H1 (cell line): ENCODE data around the gene CPNE5. TPM values are rescaled to one million over a fixed set of nuclear protein-coding genes. Genes with fewer than 3 reads are reported as not detected.

Experiments used
- CTCF ChIA-PET: fragments of 300-600 bp; sonication (Branson Sonifier 250); formaldehyde crosslinking; loops from one replicate; lab custom pipeline; 2021; ENCODE audit not compliant: partially characterized antibody; lab: Charles Lee
- POLR2A ChIA-PET: fragments of 300-600 bp; sonication (Branson Sonifier 250); formaldehyde crosslinking; loops from one replicate; lab custom pipeline; 2021; ENCODE audit warnings: inconsistent platforms; ENCODE audit not compliant: partially characterized antibody; lab: Charles Lee
- DNase-seq, 2 experiments: peaks; one replicate each; pipeline versions ENCODE4 v3.0.0 to v3.0.0-alpha.2; 2010 to 2022; ENCODE audit warnings: low spot score in 2 of 2, low read depth in 1 of 2, mixed read lengths in 1 of 2
- FAIRE-seq: peaks from 2 replicates; lab custom pipeline; 2011; peaks lifted over from hg19 to GRCh38; lab: Jason Lieb, UNC
- H2AFZ ChIP-seq: 2 replicates; pipeline ENCODE4 v1.8.1; 2012; ENCODE audit warnings: low read length, inconsistent platforms
- H2AK5ac ChIP-seq: 2 replicates; pipeline ENCODE4 v1.6.1; 2013; ENCODE audit warnings: low read depth, low read length
- H2BK120ac ChIP-seq: replicated peaks from 2 replicates; pipeline ENCODE3; 2013; ENCODE audit warnings: low read depth, low read length, inconsistent platforms
- H2BK12ac ChIP-seq: 2 replicates; pipeline ENCODE4 v1.6.1; 2013; ENCODE audit warnings: low read depth, low read length
- H2BK15ac ChIP-seq: 2 replicates; pipeline ENCODE4 v1.6.1; 2013; ENCODE audit warnings: low read length
- H2BK20ac ChIP-seq: 2 replicates; pipeline ENCODE4 v1.6.1; 2013; ENCODE audit warnings: low read length
- H2BK5ac ChIP-seq: 2 replicates; pipeline ENCODE4 v1.6.1; 2013; ENCODE audit warnings: low read depth, low read length
- H3K14ac ChIP-seq: 2 replicates; pipeline ENCODE4 v1.6.1; 2013; ENCODE audit warnings: inconsistent platforms; ENCODE audit not compliant: insufficient read length
- H3K18ac ChIP-seq: 2 replicates; pipeline ENCODE4 v1.6.1; 2013; ENCODE audit warnings: low read length; ENCODE audit errors: extremely low read depth
- H3K23ac ChIP-seq: 2 replicates; pipeline ENCODE4 v1.6.1; 2013; ENCODE audit warnings: inconsistent platforms; ENCODE audit not compliant: insufficient read length
- H3K23me2 ChIP-seq: 2 replicates; pipeline ENCODE4 v1.6.1; 2013; ENCODE audit warnings: low read depth, low read length
- H3K27ac ChIP-seq: 2 replicates; pipeline ENCODE4 v1.6.1; 2011; ENCODE audit warnings: low read depth, low read length, inconsistent platforms
- H3K27me3 ChIP-seq, 4 experiments: replicated peaks in 1 of 4; 1 replicate in 1 of 4; 2 replicates in 3 of 4; pipeline versions ENCODE4 v1.6.1 to v1.8.1; 2011 to 2013; ENCODE audit warnings: low read length in 3 of 4, mild to moderate bottlenecking in 3 of 4, inconsistent platforms in 2 of 4, mixed read lengths in 2 of 4, moderate library complexity in 1 of 4; ENCODE audit not compliant: control insufficient read depth in 3 of 4, insufficient read depth in 3 of 4; ENCODE audit errors: extremely low read depth in 1 of 4
- H3K36me3 ChIP-seq, 4 experiments: 2 replicates each; pipeline versions ENCODE4 v1.6.1 to v1.8.1; 2011 to 2013; ENCODE audit warnings: mild to moderate bottlenecking in 4 of 4, low read length in 3 of 4, moderate library complexity in 2 of 4, control low read depth in 1 of 4, inconsistent platforms in 1 of 4; ENCODE audit not compliant: insufficient read depth in 4 of 4, control insufficient read depth in 2 of 4
- H3K4ac ChIP-seq: replicated peaks from 2 replicates; pipeline ENCODE3; 2013; ENCODE audit warnings: low read length, low read depth, mixed read lengths, inconsistent platforms; ENCODE audit not compliant: insufficient read length
- H3K4me1 ChIP-seq, 4 experiments: replicated peaks in 1 of 4; 1 replicate in 1 of 4; 2 replicates in 3 of 4; pipeline versions ENCODE4 v1.6.1 to v1.8.1; 2011 to 2013; ENCODE audit warnings: low read length in 3 of 4, inconsistent platforms in 2 of 4, mixed read lengths in 1 of 4; ENCODE audit not compliant: insufficient read depth in 4 of 4, control insufficient read depth in 3 of 4
- H3K4me2 ChIP-seq, 2 experiments: 2 replicates each; pipeline versions ENCODE4 v1.6.1 to v1.8.1; 2011 to 2013; ENCODE audit warnings: low read depth in 2 of 2, low read length in 2 of 2, control low read depth in 1 of 2, inconsistent platforms in 1 of 2, mild to moderate bottlenecking in 1 of 2; ENCODE audit not compliant: insufficient read depth in 1 of 2
- H3K4me3 ChIP-seq, 4 experiments: fragments of 200-600, 300-600 bp in 1 of 4; sonication (generic), shearing (Covaris generic), sonication (Bioruptor Twin) in 1 of 4; 2 replicates each; pipeline versions ENCODE4 v1.5.1 to v1.8.1; 2011 to 2016; ENCODE audit warnings: low read length in 4 of 4, low read depth in 3 of 4, control low read depth in 2 of 4, inconsistent platforms in 2 of 4, mild to moderate bottlenecking in 2 of 4, mixed read lengths in 1 of 4, moderate library complexity in 1 of 4; ENCODE audit not compliant: insufficient read depth in 2 of 4; ENCODE audit errors: extremely low read depth in 1 of 4
- H3K56ac ChIP-seq: replicated peaks from 2 replicates; pipeline ENCODE3; 2013; ENCODE audit warnings: low read depth, mild to moderate bottlenecking, mixed read lengths, low read length, inconsistent platforms; ENCODE audit not compliant: insufficient read length
- H3K79me1 ChIP-seq: 2 replicates; pipeline ENCODE4 v1.6.1; 2013; ENCODE audit warnings: low read depth, low read length, control low read depth
- H3K79me2 ChIP-seq, 2 experiments: 2 replicates each; pipeline versions ENCODE4 v1.6.1 to v1.8.1; 2012 to 2013; ENCODE audit warnings: low read length in 2 of 2, mild to moderate bottlenecking in 2 of 2, inconsistent platforms in 1 of 2; ENCODE audit not compliant: insufficient read depth in 2 of 2, control insufficient read depth in 1 of 2
- H3K9ac ChIP-seq, 4 experiments: replicated peaks in 1 of 4; 1 replicate in 1 of 4; 2 replicates in 3 of 4; pipeline versions ENCODE4 v1.6.1 to v1.8.1; 2011 to 2013; ENCODE audit warnings: low read depth in 3 of 4, low read length in 3 of 4, control low read depth in 2 of 4, mild to moderate bottlenecking in 2 of 4, moderate library complexity in 2 of 4, inconsistent platforms in 1 of 4; ENCODE audit errors: extremely low read depth in 1 of 4
- H3K9me3 ChIP-seq, 2 experiments: 2 replicates each; pipeline versions ENCODE4 v1.6.1 to v1.8.1; 2012 to 2013; ENCODE audit warnings: mild to moderate bottlenecking in 2 of 2, moderate library complexity in 2 of 2, control low read depth in 1 of 2, inconsistent platforms in 1 of 2, low read depth in 1 of 2, low read length in 1 of 2, mixed read lengths in 1 of 2; ENCODE audit not compliant: insufficient read depth in 2 of 2
- H4K20me1 ChIP-seq, 2 experiments: replicated peaks in 1 of 2; 2 replicates each; pipeline versions ENCODE3 to v1.8.1; 2011 to 2013; ENCODE audit warnings: inconsistent platforms in 2 of 2, low read length in 2 of 2, mild to moderate bottlenecking in 1 of 2; ENCODE audit not compliant: insufficient read depth in 2 of 2, control insufficient read depth in 1 of 2
- H4K5ac ChIP-seq: 2 replicates; pipeline ENCODE4 v1.6.1; 2013; ENCODE audit warnings: low read length, low read depth, mixed read lengths, inconsistent platforms; ENCODE audit not compliant: insufficient read length
- H4K8ac ChIP-seq: 2 replicates; pipeline ENCODE4 v1.8.0; 2013; ENCODE audit warnings: mild to moderate bottlenecking, moderate library complexity, low read length, inconsistent platforms; ENCODE audit not compliant: insufficient read depth; ENCODE audit errors: extremely low read depth
- H4K91ac ChIP-seq: replicated peaks from 2 replicates; pipeline ENCODE3; 2013; ENCODE audit warnings: low read length, mixed read lengths, inconsistent platforms; ENCODE audit not compliant: insufficient read length
- CBX5 ChIP-seq: fragments of 300-800, 300-1000 bp; sonication (generic); IDR thresholded peaks from 2 replicates; pipeline ENCODE4 v1.7.1; 2016; ENCODE audit warnings: antibody characterized with exemption, low read length, low read depth
- CHD1 ChIP-seq: IDR thresholded peaks from 2 replicates; pipeline ENCODE4 v1.6.1; 2012; ENCODE audit warnings: low read depth, low read length, improper control_type of control experiment
- HDAC2 ChIP-seq, 2 experiments: fragments of 300-600 bp in 1 of 2; sonication (generic) in 1 of 2; IDR thresholded peaks; 2 replicates each; pipeline ENCODE4 v1.6.1; 2011 to 2012; ENCODE audit warnings: low read depth in 2 of 2, low read length in 2 of 2, mild to moderate bottlenecking in 2 of 2, moderate library complexity in 2 of 2, borderline replicate concordance in 1 of 2, inconsistent platforms in 1 of 2
- MAX ChIP-seq: IDR thresholded peaks from 2 replicates; pipeline ENCODE4 v1.6.1; 2012; ENCODE audit warnings: inconsistent platforms
- RBBP5 ChIP-seq: IDR thresholded peaks from 2 replicates; pipeline ENCODE4 v1.7.1; 2012; ENCODE audit warnings: low read depth, mild to moderate bottlenecking, inconsistent platforms, low read length, moderate library complexity, borderline replicate concordance
- SP2 ChIP-seq: IDR thresholded peaks from 2 replicates; pipeline ENCODE4 v1.6.1; 2012; ENCODE audit warnings: mild to moderate bottlenecking, low read length, inconsistent platforms
- SRF ChIP-seq: IDR thresholded peaks from 2 replicates; pipeline ENCODE4 v1.6.1; 2011; ENCODE audit warnings: mild to moderate bottlenecking, low read depth, low read length, moderate library complexity
- WGBS, 2 experiments: shearing (Covaris generic) in 1 of 2; methylation state at CpG; one replicate each; pipeline versions ENCODE4 v1.1.6 to v1.1.7; 2013 to 2015; ENCODE audit warnings: low lambda C conversion rate in 2 of 2, mixed read lengths in 2 of 2, inconsistent platforms in 1 of 2, low coverage in 1 of 2, missing lambda C conversion rate in 1 of 2; ENCODE audit not compliant: insufficient replicate concordance in 2 of 2, insufficient coverage in 1 of 2, insufficient read length in 1 of 2; ENCODE audit errors: extremely low coverage in 1 of 2, missing lambda C conversion rate in 1 of 2; 5-methylcytosine and 5-hydroxymethylcytosine counted together
- polyA plus RNA-seq, 7 experiments: library from polyadenylated mRNA; depleted of rRNA in 3 of 7; stranded (reverse) in 5 of 7; unstranded in 2 of 7; fragments of >200 nt in 5 of 7; fragments of 200-250 nt in 2 of 7; gene quantifications; 1 replicate in 5 of 7; 2 replicates in 1 of 7; 4 replicates in 1 of 7; pipeline versions ENCODE4 v1.2.1 to v1.2.3, GENCODE V29; 2011 to 2013; ENCODE audit warnings: missing spikeins in 2 of 7, mixed read lengths in 2 of 7
- total RNA-seq: library from RNA; stranded (reverse); fragmentation: NEBNext Ultra II Directional; extraction: Animal tissue kit (Norgen Biotek cat#: 25700); gene quantifications from 2 replicates; pipeline ENCODE4 v1.2.1, GENCODE V29; 2021

Gene CPNE5
- total and polyA plus RNA-seq, 2 of the 8 experiments (the other 6 are each of a cell fraction or from before 2014, with no cell fraction given): 0.88 to 1.8 TPM

DNA sequence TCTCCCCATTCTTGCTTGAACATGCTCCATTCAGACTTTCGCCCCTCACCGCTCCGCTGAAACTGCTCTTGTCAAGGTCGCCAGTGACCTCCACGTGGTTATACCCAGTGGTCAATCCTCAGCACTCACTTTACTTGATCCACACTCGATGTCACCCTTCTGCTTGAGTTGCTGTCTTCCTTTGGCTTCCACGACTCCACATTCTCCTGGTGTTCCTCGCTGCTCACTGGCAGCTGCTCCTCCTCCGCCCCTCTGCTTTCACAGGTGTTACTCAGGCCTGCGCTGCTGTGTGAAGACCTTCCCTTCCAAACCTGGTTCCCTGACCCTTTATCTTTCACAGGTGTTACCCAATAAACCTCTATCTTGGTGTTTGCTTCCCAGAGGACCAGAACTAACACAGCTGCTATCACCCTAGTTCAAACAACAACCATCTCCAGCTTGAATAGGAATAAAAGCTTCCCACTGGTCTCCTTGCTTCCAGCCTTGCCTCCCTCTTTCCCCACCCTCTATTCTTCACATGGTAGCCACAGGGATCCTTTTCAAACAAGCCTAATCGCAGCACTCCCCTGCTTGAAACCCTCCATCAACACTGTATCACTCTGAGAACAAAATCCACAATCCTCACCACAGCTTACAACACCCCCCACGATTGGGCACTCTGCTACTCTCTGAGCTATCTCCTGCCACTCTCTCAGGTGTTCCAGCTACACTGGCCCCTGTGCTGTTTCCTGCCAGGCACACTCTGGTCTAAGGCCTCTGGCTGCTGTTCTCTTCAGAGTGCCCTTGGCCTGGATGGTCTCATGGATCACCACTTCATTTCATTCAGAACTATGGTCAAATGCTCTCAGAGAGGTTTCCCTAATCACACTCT lies 24.7 kb upstream of the CPNE5 start:
- peak overlapping the region; percentile 9; the same call in 1 of the 2 replicates for H2BK20ac ChIP-seq
- peaks cover 5 to 87% of the 10 kb centered on the region in 2 experiments for H3K79me2 ChIP-seq
- H2BK15ac ChIP-seq: no peak overlapping the region
- H3K4me1 ChIP-seq: peaks cover under 1 to 3% (median 2%) of the 10 kb centered on the region in 4 experiments; a peak in 3 of 7 replicates
- H3K36me3 ChIP-seq: peaks cover 2 to 33% (median 15%) of the 10 kb centered on the region in 4 experiments
- H2AFZ ChIP-seq: no peak overlapping the region
- no peak overlapping the region for H2BK5ac ChIP-seq
- no peaks in the 10 kb centered on the region for H3K9me3 ChIP-seq
- no peak overlapping the region for H3K14ac ChIP-seq
- H3K27me3 ChIP-seq: no peaks in the 10 kb centered on the region
- H3K4ac ChIP-seq: no peak overlapping the region
- no peak overlapping the region for H4K5ac ChIP-seq
- CTCF ChIA-PET: interaction anchor here (0.5 to 12.6 kb wide), 11 partner anchors 8 to 1327 kb away, joined by 3 to 99 read pairs (median 6); partner anchors contain the start of genes C6orf89 and PPIL1
- no peak for DNase-seq
- no peaks in the 10 kb centered on the region; the same call in 1 of the 2 replicates for H3K23me2 ChIP-seq
- no peak overlapping the region for H3K27ac ChIP-seq
- H3K4me3 ChIP-seq: no peak overlapping the region
- H3K79me1 ChIP-seq: peaks cover 24% of the 10 kb centered on the region
- H4K91ac ChIP-seq: no peak overlapping the region
- H3K56ac ChIP-seq: no peak overlapping the region
- no peak for TF ChIP-seq CBX5
- no peak for TF ChIP-seq CHD1
- TF ChIP-seq HDAC2 (IDR thresholded peaks at IDR 0.05; ENCODE audit: borderline replicate concordance in 1 of 2, low read depth in 2 of 2, low read length in 2 of 2): no peak
- no peak for TF ChIP-seq SP2
- no peak for TF ChIP-seq RBBP5
- TF ChIP-seq MAX: no peak
- no peak for TF ChIP-seq SRF
- TF ChIP-seq, all 59 proteins: peak for 0
- Histone ChIP-seq H3K4me2 (no peak overlapping the region), H3K18ac (no peak overlapping the region), H3K9ac (0 out of 7 replicates have a peak overlapping the region, but pooled peaks of 1 of the 4 experiments have one; percentile 26), H2BK120ac (no peak overlapping the region), H2BK12ac (no peak overlapping the region), H2AK5ac (no peak overlapping the region), H3K23ac (no peak overlapping the region), H4K20me1 (peaks cover 7 to 14% of the 10 kb centered on the region in 2 experiments), H4K8ac (no peak overlapping the region)
- 84% methylated on average over 12 of the region's 12 CpGs; no CpG with 5 or more reads in 1 of the 2 experiments for WGBS, 2 experiments
- POLR2A ChIA-PET: interaction anchor here (0.9 to 5.1 kb wide), 5 partner anchors 10 to 266 kb away, joined by 3 to 32 read pairs (median 4); partner anchors contain the start of gene PPIL1
- FAIRE-seq: no peak
